HepG2 (cell line): ENCODE data around the gene CMAS. TPM values are rescaled to one million over a fixed set of nuclear protein-coding genes. Genes with fewer than 3 reads are reported as not detected.

Experiments
- ATAC-seq: fragments of 200-7000 bp; cut with Tn5 transposase; 3 replicates; pipeline ENCODE4 v1.9.1; 2020; ENCODE audit warnings: mild to moderate bottlenecking, moderate library complexity
- BruUV-seq: library from RNA; stranded (reverse); fragments of 400-500 nt; replicated peaks from 2 replicates; lab custom pipeline; 2021; lab: Mats Ljungman, UMichigan
- CTCF ChIA-PET: fragments of 300-600 bp; formaldehyde crosslinking; extraction: SDS; loops from one replicate; lab custom pipeline; 2021; ENCODE audit warnings: low total read pairs, inconsistent platforms, low intra/inter-chr PET ratio; lab: Yijun Ruan, JAX
- POLR2A ChIA-PET: fragments of 350-600 bp; sonication (Branson Sonifier 250); formaldehyde crosslinking; loops from one replicate; lab custom pipeline; 2020; ENCODE audit warnings: antibody characterized with exemption, inconsistent platforms; lab: Yijun Ruan, JAX
- DNase-seq: peaks from one replicate; pipeline ENCODE4 v3.0.0-alpha.2; 2015; ENCODE audit warnings: low spot score
- FAIRE-seq: peaks from 3 replicates; lab custom pipeline; 2011; peaks lifted over from hg19 to GRCh38; lab: Jason Lieb, UNC
- H2AFZ ChIP-seq: one replicate; pipeline ENCODE4 v1.6.1; 2011; ENCODE audit warnings: low read length, inconsistent platforms
- H3K27ac ChIP-seq: fragments of 300-600 bp; 3 replicates; pipeline ENCODE4 v1.8.0; 2011; ENCODE audit warnings: mixed run types, mild to moderate bottlenecking, mixed read lengths, low read length, inconsistent platforms; ENCODE audit not compliant: insufficient read depth; ENCODE audit errors: extremely low read length
- H3K27me3 ChIP-seq, 2 experiments: fragments of 200-600 bp in 1 of 2; 2 replicates in 1 of 2; 3 replicates in 1 of 2; pipeline versions ENCODE4 v1.6.0 to v1.8.0; 2011; ENCODE audit warnings: low read length in 2 of 2, mild to moderate bottlenecking in 2 of 2, moderate library complexity in 2 of 2, inconsistent platforms in 1 of 2; ENCODE audit not compliant: insufficient read depth in 2 of 2, control insufficient read depth in 1 of 2
- H3K36me3 ChIP-seq, 2 experiments: fragments of 200-600 bp in 1 of 2; replicated peaks in 1 of 2; 2 replicates in 1 of 2; 3 replicates in 1 of 2; pipeline versions ENCODE4 v1.5.1 to v1.8.0; 2011; ENCODE audit warnings: low read length in 2 of 2, inconsistent platforms in 1 of 2; ENCODE audit not compliant: insufficient read depth in 2 of 2, control insufficient read depth in 1 of 2
- H3K4me1 ChIP-seq: 2 replicates; pipeline ENCODE4 v1.5.1; 2012; ENCODE audit warnings: low read length, inconsistent platforms; ENCODE audit not compliant: insufficient read depth
- H3K4me2 ChIP-seq: 2 replicates; pipeline ENCODE4 v1.6.0; 2011; ENCODE audit warnings: low read depth, low read length, inconsistent platforms
- H3K4me3 ChIP-seq, 3 experiments: fragments of 200-600 bp in 1 of 3; sonication (generic), shearing (Covaris generic) in 1 of 3; replicated peaks in 1 of 3; 2 replicates each; pipeline ENCODE4 v1.5.1; 2011 to 2016; ENCODE audit warnings: low read length in 3 of 3, inconsistent platforms in 2 of 3, low read depth in 2 of 3, mild to moderate bottlenecking in 2 of 3, control low read depth in 1 of 3, mixed read lengths in 1 of 3; ENCODE audit not compliant: insufficient read depth in 1 of 3
- H3K79me2 ChIP-seq: one replicate; pipeline ENCODE4 v1.6.1; 2011; ENCODE audit warnings: low read length, inconsistent platforms; ENCODE audit not compliant: insufficient read depth
- H3K9ac ChIP-seq: 2 replicates; pipeline ENCODE4 v1.6.0; 2011; ENCODE audit warnings: mild to moderate bottlenecking, low read depth, low read length, inconsistent platforms; ENCODE audit not compliant: insufficient read depth
- H3K9me3 ChIP-seq: 2 replicates; pipeline ENCODE4 v1.5.1; 2012; ENCODE audit warnings: mild to moderate bottlenecking, low read length
- H4K20me1 ChIP-seq: 2 replicates; pipeline ENCODE4 v1.6.0; 2011; ENCODE audit warnings: inconsistent platforms, mild to moderate bottlenecking, low read length, moderate library complexity; ENCODE audit not compliant: insufficient read depth
- BRF2 ChIP-seq: sonication (generic); formaldehyde crosslinking; IDR thresholded peaks from 2 replicates; pipeline ENCODE4 v1.8.1; 2022; ENCODE audit warnings: mild to moderate bottlenecking, missing genetic modification reagents
- CEBPZ ChIP-seq: IDR thresholded peaks from 2 replicates; pipeline ENCODE4 v1.6.1; 2012; ENCODE audit warnings: low read length, improper control_type of control experiment
- CHCHD3 ChIP-seq: sonication (generic); formaldehyde crosslinking; IDR thresholded peaks from 2 replicates; pipeline ENCODE4 v1.8.0; 2022; ENCODE audit warnings: mild to moderate bottlenecking, missing genetic modification reagents, moderate library complexity
- FOXO4 ChIP-seq: sonication (generic); formaldehyde crosslinking; conservative IDR thresholded peaks from 2 replicates; pipeline ENCODE4 v1.8.1; 2023; ENCODE audit warnings: missing genetic modification reagents
- HMG20B ChIP-seq: conservative IDR thresholded peaks from 2 replicates; pipeline ENCODE4 v1.6.1; 2016; ENCODE audit warnings: missing genetic modification reagents, missing compliant biosample characterization
- KDM1A ChIP-seq: IDR thresholded peaks from 2 replicates; pipeline ENCODE4 v1.6.1; 2016; ENCODE audit warnings: missing compliant biosample characterization
- MAFK ChIP-seq, 2 experiments: IDR thresholded peaks in 1 of 2; conservative IDR thresholded peaks in 1 of 2; 2 replicates each; pipeline ENCODE4 v1.6.1; 2011; ENCODE audit warnings: improper control_type of control experiment in 2 of 2, low read length in 2 of 2
- SATB2 ChIP-seq: sonication (generic); formaldehyde crosslinking; IDR thresholded peaks from 2 replicates; pipeline ENCODE4 v1.5.0; 2020; ENCODE audit warnings: missing genetic modification reagents
- THAP11 ChIP-seq: IDR thresholded peaks from 2 replicates; pipeline ENCODE4 v1.6.1; 2016; ENCODE audit warnings: missing biosample characterization, missing genetic modification reagents
- ZNF234 ChIP-seq: sonication (generic); formaldehyde crosslinking; conservative IDR thresholded peaks from 2 replicates; pipeline ENCODE4 v1.5.1; 2020; ENCODE audit warnings: mild to moderate bottlenecking, missing genetic modification reagents
- ZNF619 ChIP-seq: sonication (generic); formaldehyde crosslinking; IDR thresholded peaks from 2 replicates; pipeline ENCODE4 v1.4.0; 2020; ENCODE audit warnings: mild to moderate bottlenecking, missing genetic modification reagents
- WGBS: methylation state at CpG from one replicate; pipeline ENCODE4 v1.1.6; 2017; ENCODE audit warnings: low lambda C conversion rate; 5-methylcytosine and 5-hydroxymethylcytosine counted together
- in situ Hi-C: cut with HindIII; loops from 2 replicates; pipeline ENCODE4 v1.10.0; 2017; ENCODE audit warnings: low pct_unique_long_range_greater_than_20kb; ENCODE audit not compliant: extremely low pct_ligation_motif_present
- intact Hi-C: fragments of 100-400 bp; cut with micrococcal nuclease; formaldehyde crosslinking; loops from one replicate; pipeline ENCODE4 v1.10.0; 2022; ENCODE audit not compliant: unreplicated experiment
- polyA plus RNA-seq, 8 experiments: library from polyadenylated mRNA; depleted of rRNA in 3 of 8; stranded (reverse) in 7 of 8; unstranded in 1 of 8; fragments of >200 nt; fragmentation: Illumina TruSeq in 4 of 8; extraction: Trizol in 4 of 8; gene quantifications; 2 replicates each; pipeline versions ENCODE4 v1.2.1 to v1.2.3, GENCODE V29; 2011 to 2016; ENCODE audit warnings: low read depth in 4 of 8, missing spikeins in 1 of 8, mixed read lengths in 1 of 8; ENCODE audit not compliant: insufficient read depth in 1 of 8
- total RNA-seq, 5 experiments: library from RNA; depleted of rRNA; stranded (reverse); fragments of >200 nt; fragmentation: Illumina TruSeq; extraction: Trizol; gene quantifications; 2 replicates each; pipeline ENCODE4 v1.2.3, GENCODE V29; 2016; ENCODE audit warnings: low read depth in 1 of 5

The CMAS gene
- total and polyA plus RNA-seq, 2 of the 13 experiments (the other 11 are each of a cell fraction or from before 2014, with no cell fraction given): 14.0 to 21.3 TPM

GRCh38 chr12:22044391-22044790 lies 1.6 kb upstream of the CMAS start:
- no peaks in the 10 kb centered on the region; a peak in 1 of 5 replicates for H3K27me3 ChIP-seq
- no peak overlapping the region for H3K27ac ChIP-seq
- peaks cover 8% of the 10 kb centered on the region for H3K79me2 ChIP-seq
- no peaks in the 10 kb centered on the region for H4K20me1 ChIP-seq
- TF ChIP-seq KDM1A (CRISPR knock-in tag) (no peak), THAP11 (CRISPR knock-in tag) (0 out of 2 replicates have a peak, but pooled peaks have one; percentile 6)
- TF ChIP-seq, all 625 proteins: peak for 1
- 36% methylated on average over 2 of the region's 2 CpGs for WGBS
- CTCF ChIA-PET: no interaction called here
- POLR2A ChIA-PET: no interaction called here
- peak; percentile 15 for ATAC-seq
- Histone ChIP-seq H3K4me1 (peaks cover 62% of the 10 kb centered on the region), H3K4me3 (peak overlapping the region in 1 of 3 experiments; percentile 6; a peak in 1 of 6 replicates), H3K36me3 (no peaks in the 10 kb centered on the region), H3K9ac (no peak overlapping the region), H3K4me2 (peak overlapping the region; percentile 48), H3K9me3 (no peaks in the 10 kb centered on the region), H2AFZ (peak overlapping the region; percentile 43)
- no peak for DNase-seq
- no peak for FAIRE-seq
- intact Hi-C loops (no loop called here), in situ Hi-C loops (loop anchor here (25.0 kb wide), 1 partner anchor 532 kb away; the partner anchor contains the start of genes GOLT1B and RECQL)
- BruUV-seq: no TSS peak

- peak overlapping the region; percentile 87 for H3K4me2 ChIP-seq
- H3K79me2 ChIP-seq: peaks cover 8% of the 10 kb centered on the region
- no peaks in the 10 kb centered on the region for H3K9me3 ChIP-seq
- no peaks in the 10 kb centered on the region for H4K20me1 ChIP-seq
- no peaks in the 10 kb centered on the region; a peak in 1 of 5 replicates for H3K27me3 ChIP-seq
- BruUV-seq: no TSS peak
- ATAC-seq: peak; percentile 48
- H3K4me3 ChIP-seq: peak overlapping the region; percentile 97 to 99 (median 98)
- H3K9ac ChIP-seq: peak overlapping the region; percentile 83
- DNase-seq: no peak
- H2AFZ ChIP-seq: no peak overlapping the region
- peak overlapping the region; percentile 76 for H3K27ac ChIP-seq
- peak; percentile 64 for FAIRE-seq
- no peaks in the 10 kb centered on the region for H3K36me3 ChIP-seq
- in situ Hi-C loops: loop anchor here (25.0 kb wide), 1 partner anchor 535 kb away; the partner anchor contains the start of genes GOLT1B and RECQL
- peaks cover 73% of the 10 kb centered on the region for H3K4me1 ChIP-seq
- POLR2A ChIA-PET: no interaction called here
- CTCF ChIA-PET: no interaction called here
- 49% methylated on average over 5 of the region's 6 CpGs for WGBS
- intact Hi-C loops: loop anchor here (2.0 kb wide), 1 partner anchor 578 kb away; the partner anchor contains the start of gene ETNK1
- TF ChIP-seq ZNF234 (CRISPR knock-in tag): no peak
- no peak for TF ChIP-seq HMG20B (CRISPR knock-in tag)
- no peak for TF ChIP-seq ZNF619 (CRISPR knock-in tag)
- TF ChIP-seq SATB2 (CRISPR knock-in tag): 0 out of 2 replicates have a peak, but pooled peaks have one; percentile 35
- no peak for TF ChIP-seq CEBPZ
- no peak for TF ChIP-seq BRF2 (CRISPR knock-in tag)
- TF ChIP-seq MAFK (conservative IDR thresholded peaks at IDR 0.05 in 1 of 2, IDR thresholded peaks at IDR 0.05 in 1 of 2; ENCODE audit: low read length in 2 of 2): 0 out of 4 replicates have a peak, but pooled peaks of 1 of the 2 experiments have one; percentile 3
- 0 out of 2 replicates have a peak, but pooled peaks have one; percentile 5 for TF ChIP-seq FOXO4 (CRISPR knock-in tag)
- TF ChIP-seq CHCHD3: no peak
These were observed 961 bp downstream of the CMAS start for GRCh38 chr12:22046968-22047390.
